GM21786 (cell line): Measurements from ENCODE around the gene UQCR10.

Experiments
- ATAC-seq: cut with Tn5 transposase; IDR thresholded peaks from one replicate; pipeline ENCODE4 v1.9.1; 2021; ENCODE audit not compliant: unreplicated experiment

Gene UQCR10

GRCh38 chr22:29758068-29758622, 9.0 kb upstream of the UQCR10 start:
- ATAC-seq, result no peak

- no peak for ATAC-seq
Measured at GRCh38 chr22:29758959-29759358, 8.2 kb upstream of the UQCR10 start.

- ATAC-seq, result no peak
Measured at GRCh38 chr22:29762263-29762662, 4.9 kb upstream of the UQCR10 start.

GRCh38 chr22:29765905-29766631, 1.1 kb upstream of the UQCR10 start:
- no peak for ATAC-seq

- ATAC-seq, result peak; percentile 88
Measured at GRCh38 chr22:29766632-29767170, 468 bp upstream of the UQCR10 start, which contains the start of gene ZMAT5. Gene ZMAT5, minus strand, starts transcription at chr22:29767007. Its CDS starts 18,463 bp downstream, at chr22:29748544.

GRCh38 chr22:29768052-29768693, 1.0 kb downstream of the UQCR10 start:
- no peak for ATAC-seq

- no peak for ATAC-seq
Measured at GRCh38 chr22:29769723-29770321, 2.7 kb downstream of the UQCR10 start.

GRCh38 chr22:29772170-29772641, 5.0 kb downstream of the UQCR10 start:
- no peak for ATAC-seq

- no peak for ATAC-seq
Measured at GRCh38 chr22:29773233-29773632, 6.1 kb downstream of the UQCR10 start.

GRCh38 chr22:29780220-29780619, 13.1 kb downstream of the UQCR10 start:
- ATAC-seq, result no peak

- no peak for ATAC-seq
Measured at GRCh38 chr22:29780748-29781676, 13.8 kb downstream of the UQCR10 start.

GRCh38 chr22:29782061-29782845, 15.1 kb downstream of the UQCR10 start:
- ATAC-seq, result no peak

- ATAC-seq, result no peak
Measured at GRCh38 chr22:29784451-29785361, 17.5 kb downstream of the UQCR10 start.

GRCh38 chr22:29786031-29786430, 18.9 kb downstream of the UQCR10 start:
- ATAC-seq, result no peak

GRCh38 chr22:29787371-29787980, 20.3 kb downstream of the UQCR10 start:
- no peak for ATAC-seq

GRCh38 chr22:29788339-29789279, 21.4 kb downstream of the UQCR10 start:
- no peak for ATAC-seq

- no peak for ATAC-seq
Measured at GRCh38 chr22:29790061-29790460, 22.9 kb downstream of the UQCR10 start.
